ENCODE data around the gene NPL.

Gene NPL

GRCh38 chr1:182779530-182779929, 10.0 kb upstream of the NPL start:
- no peak for DNase-seq

GRCh38 chr1:182781841-182782586, 7.6 kb upstream of the NPL start:
- DNase-seq = peak; percentile 88 to 97

- DNase-seq = no peak
Measured at GRCh38 chr1:182782587-182782913, 7.0 kb upstream of the NPL start.

- peak in 1 of 2 experiments; percentile 37 for DNase-seq
Measured at GRCh38 chr1:182783068-182783467, 6.5 kb upstream of the NPL start.

GRCh38 chr1:182784556-182785171, 4.9 kb upstream of the NPL start:
- DNase-seq = peak; percentile 78 to 95

GRCh38 chr1:182785181-182785580, 4.4 kb upstream of the NPL start:
- no peak for DNase-seq

GRCh38 chr1:182786223-182786994, 3.2 kb upstream of the NPL start:
- DNase-seq = peak; percentile 85 to 93

GRCh38 chr1:182786995-182787324, 2.6 kb upstream of the NPL start:
- no peak for DNase-seq

GRCh38 chr1:182791281-182792179, 2.0 kb downstream of the NPL start:
- no peak for DNase-seq

- no peak for DNase-seq
Measured at GRCh38 chr1:182794091-182794490, 4.5 kb downstream of the NPL start.

GRCh38 chr1:182794676-182795201, 5.2 kb downstream of the NPL start:
- no peak for DNase-seq

- DNase-seq = no peak
Measured at GRCh38 chr1:182795563-182796228, 6.1 kb downstream of the NPL start.

- DNase-seq = no peak
Measured at GRCh38 chr1:182802006-182802803, 12.6 kb downstream of the NPL start.

GRCh38 chr1:182803846-182804245, 14.3 kb downstream of the NPL start:
- DNase-seq = no peak

- DNase-seq = peak; percentile 65 to 88
Measured at GRCh38 chr1:182806015-182806678, 16.6 kb downstream of the NPL start.

GRCh38 chr1:182807907-182808306, 18.3 kb downstream of the NPL start:
- DNase-seq = no peak

GRCh38 chr1:182809414-182809957, 19.9 kb downstream of the NPL start:
- no peak for DNase-seq

GRCh38 chr1:182811975-182812722, 22.6 kb downstream of the NPL start:
- DNase-seq = no peak

GRCh38 chr1:182816863-182817262, 27.3 kb downstream of the NPL start:
- DNase-seq = no peak

- no peak for DNase-seq
Measured at GRCh38 chr1:182817802-182818201, 28.2 kb downstream of the NPL start.
